Body of pancreas (tissue), 4 donors: ENCODE data around the gene NUP58.

ENCODE experiments used
- CTCF ChIP-seq, 7 experiments: fragments of 450-650 bp in 4 of 7; fragments of 200-600 bp in 3 of 7; sonication (generic) in 3 of 7; IDR thresholded peaks; one replicate each; pipeline ENCODE4 v1.5.1; 2016 to 2019; ENCODE audit warnings: antibody characterized with exemption in 7 of 7
- POLR2A ChIP-seq, 3 donors: fragments of 450-650 bp; IDR thresholded peaks; one replicate each; pipeline ENCODE4 v1.6.1; 2016; ENCODE audit warnings: antibody characterized with exemption in 3 of 3, mild to moderate bottlenecking in 2 of 3

GRCh38 chr13:25353344-25353743 lies 51.9 kb downstream of the NUP58 start:
- TF ChIP-seq POLR2A (IDR thresholded peaks at IDR 0.05) (no peak), CTCF (IDR thresholded peaks at IDR 0.05) (no peak)
